Retinal pigment epithelial cell (primary cell): Measurements from ENCODE around the gene NTPCR.
"Not testable (repeated sequence)": the region's sequence is repeated elsewhere in the genome, so short reads cannot be mapped to it uniquely, and the experiment has no call there.

Experiments used
- DNase-seq: peaks from one replicate; pipeline ENCODE4 v3.0.0-alpha.2; 2010; ENCODE audit warnings: low read depth
- H3K4me3 ChIP-seq: 2 replicates; pipeline ENCODE4 v1.5.1; 2011; ENCODE audit warnings: mild to moderate bottlenecking, low read length, control low read depth, moderate library complexity
- CTCF ChIP-seq: conservative IDR thresholded peaks from 2 replicates; pipeline ENCODE4 v1.5.1; 2011; ENCODE audit warnings: low read depth, low read length, control low read depth, inconsistent platforms

Gene NTPCR

GRCh38 chr1:232915212-232915611 lies 35.2 kb upstream of the NTPCR start:
- TF ChIP-seq CTCF, result no peak
- no peak for DNase-seq
- H3K4me3 ChIP-seq, result no peak overlapping the region

- TF ChIP-seq CTCF, result no peak
- H3K4me3 ChIP-seq, result no peak overlapping the region
- no peak for DNase-seq
Observed at GRCh38 chr1:232917053-232917452, 33.4 kb upstream of the NTPCR start.

- no peak for DNase-seq
- no peak overlapping the region for H3K4me3 ChIP-seq
- no peak for TF ChIP-seq CTCF
Observed at GRCh38 chr1:232921381-232921780, 29.0 kb upstream of the NTPCR start.

DNA sequence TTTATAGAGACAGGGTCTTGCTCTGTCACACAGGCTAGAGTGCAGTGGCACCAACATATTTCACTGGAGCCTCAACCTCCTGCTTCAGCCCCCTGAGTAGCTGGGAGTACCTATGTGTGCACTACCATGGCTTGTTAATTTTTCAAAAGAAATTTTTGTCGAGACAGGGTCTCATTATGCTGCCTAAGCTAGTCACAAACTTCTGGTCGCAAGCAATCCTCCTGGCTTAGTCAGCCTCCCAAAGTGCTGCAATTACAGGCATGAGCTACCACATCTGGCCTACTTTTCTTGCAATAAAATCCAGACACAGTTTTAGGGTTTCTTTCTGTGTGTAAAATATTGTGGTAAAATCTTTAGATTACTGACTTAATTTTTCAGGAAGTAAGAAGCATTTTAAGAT lies 27.9 kb upstream of the NTPCR start:
- H3K4me3 ChIP-seq, result no peak overlapping the region
- TF ChIP-seq CTCF, result no peak
- DNase-seq, result no peak

DNA sequence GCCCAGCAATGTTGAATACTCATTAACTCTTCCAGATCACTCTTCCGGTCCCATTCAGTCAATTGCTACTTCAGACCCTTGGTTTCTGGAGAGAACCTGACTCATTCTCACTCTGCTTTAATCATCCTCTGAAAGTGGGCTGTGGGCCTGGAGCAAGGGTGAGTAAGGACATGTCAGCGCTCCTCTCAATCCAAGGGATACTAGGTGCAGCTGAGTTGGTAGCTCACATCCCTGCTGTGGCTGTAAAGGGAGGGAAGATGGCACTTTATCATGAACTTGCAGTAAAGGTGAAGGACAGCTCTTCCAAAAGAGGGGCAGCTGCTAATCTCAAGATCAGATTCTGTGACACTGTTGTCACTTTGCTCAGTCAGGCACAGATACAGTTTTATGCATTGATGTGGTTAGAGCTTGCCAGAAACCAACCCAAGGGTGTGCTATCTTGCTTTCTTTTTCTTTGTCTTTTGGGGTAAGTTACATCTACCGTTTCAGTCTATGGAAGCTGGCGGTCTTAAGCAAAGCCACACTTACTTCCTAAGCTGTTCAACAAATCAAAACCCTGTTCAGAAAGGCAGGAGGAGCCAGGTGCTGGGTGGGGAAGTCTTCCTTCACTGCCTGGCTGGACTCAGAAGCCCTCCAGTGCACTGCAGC lies 26.5 kb upstream of the NTPCR start:
- no peak for TF ChIP-seq CTCF
- no peak for DNase-seq
- H3K4me3 ChIP-seq, result no peak overlapping the region

DNA sequence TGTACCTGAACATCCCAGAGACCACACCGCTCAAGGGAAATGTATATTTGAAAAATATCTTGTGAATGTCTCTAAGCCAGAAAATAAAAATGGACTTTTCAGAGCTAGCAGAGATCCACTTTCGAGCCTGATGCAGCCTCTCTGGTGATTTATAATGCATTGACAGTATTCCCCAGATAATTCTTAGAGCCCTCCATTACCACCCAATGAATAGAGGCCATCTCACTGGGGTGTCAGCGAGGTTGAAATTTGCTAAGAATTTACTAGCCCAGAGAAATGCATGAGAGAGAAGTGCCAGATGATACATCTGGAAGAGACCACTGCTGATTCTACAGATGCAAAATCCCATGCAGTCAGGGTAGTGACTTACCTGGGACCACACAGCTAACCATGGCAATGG lies 25.5 kb upstream of the NTPCR start:
- no peak for TF ChIP-seq CTCF
- no peak for DNase-seq
- H3K4me3 ChIP-seq, result no peak overlapping the region

DNA sequence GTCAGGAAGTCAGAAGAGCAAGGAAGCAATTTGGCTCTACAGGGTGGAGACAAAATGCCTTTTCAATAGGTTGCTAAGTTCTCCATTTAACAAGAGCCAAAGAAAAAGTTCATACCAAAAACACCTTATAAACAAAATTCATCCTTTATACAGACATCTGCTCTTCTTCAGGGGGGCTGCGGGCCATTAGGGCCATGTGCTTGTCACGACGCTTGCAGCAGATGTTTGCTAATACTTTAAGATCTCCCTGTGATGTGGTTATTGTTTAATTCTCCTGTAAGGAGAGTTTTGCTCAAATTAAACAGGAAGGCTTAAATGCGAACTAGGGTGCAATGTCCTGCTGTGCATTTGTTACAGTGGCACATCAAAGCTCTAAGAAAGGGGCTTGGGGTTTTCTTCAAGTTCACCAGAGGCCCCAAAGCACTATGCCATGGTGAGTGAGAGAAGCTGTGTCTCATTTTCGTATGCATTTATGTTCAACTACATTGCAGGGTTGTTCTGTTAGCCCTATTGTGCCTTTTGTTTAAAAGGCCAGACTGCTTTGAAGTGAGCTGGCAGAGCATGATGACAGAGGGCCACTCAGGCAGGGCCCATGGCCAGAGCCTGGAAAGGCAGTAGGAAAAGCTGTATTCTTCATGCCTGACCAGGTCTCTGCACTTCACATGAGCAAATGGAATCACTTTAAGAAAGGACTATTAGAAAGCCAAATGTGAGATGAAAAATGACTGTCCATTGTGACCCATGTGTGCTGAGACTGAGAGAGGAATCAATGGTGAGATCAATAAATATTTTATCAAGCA lies 24.8 kb upstream of the NTPCR start:
- no peak overlapping the region for H3K4me3 ChIP-seq
- TF ChIP-seq CTCF, result no peak
- no peak for DNase-seq

GRCh38 chr1:232927166-232927565 lies 23.2 kb upstream of the NTPCR start:
- not testable (repeated sequence) for H3K4me3 ChIP-seq, DNase-seq
